GM12864 (cell line): ENCODE data around the gene KIF23.

Source experiments
- DNase-seq: peaks from one replicate; pipeline ENCODE4 v3.0.0-alpha.2; 2011; ENCODE audit warnings: low read depth
- H3K4me3 ChIP-seq: 2 replicates; pipeline ENCODE4 v1.5.1; 2011; ENCODE audit warnings: mild to moderate bottlenecking, low read depth, low read length, control low read depth
- TF ChIP-seq, protein P1 (sequence below): IDR thresholded peaks from 2 replicates; pipeline ENCODE4 v1.5.1; 2011; ENCODE audit warnings: low read depth, mild to moderate bottlenecking, moderate library complexity, low read length, control low read depth, inconsistent platforms; ENCODE audit errors: missing control alignments

Gene KIF23

GRCh38 chr15:69465253-69465652, 51.1 kb downstream of the KIF23 start:
- DNase-seq, result no peak
- H3K4me3 ChIP-seq, result no peak overlapping the region
- TF ChIP-seq, protein P1, sequence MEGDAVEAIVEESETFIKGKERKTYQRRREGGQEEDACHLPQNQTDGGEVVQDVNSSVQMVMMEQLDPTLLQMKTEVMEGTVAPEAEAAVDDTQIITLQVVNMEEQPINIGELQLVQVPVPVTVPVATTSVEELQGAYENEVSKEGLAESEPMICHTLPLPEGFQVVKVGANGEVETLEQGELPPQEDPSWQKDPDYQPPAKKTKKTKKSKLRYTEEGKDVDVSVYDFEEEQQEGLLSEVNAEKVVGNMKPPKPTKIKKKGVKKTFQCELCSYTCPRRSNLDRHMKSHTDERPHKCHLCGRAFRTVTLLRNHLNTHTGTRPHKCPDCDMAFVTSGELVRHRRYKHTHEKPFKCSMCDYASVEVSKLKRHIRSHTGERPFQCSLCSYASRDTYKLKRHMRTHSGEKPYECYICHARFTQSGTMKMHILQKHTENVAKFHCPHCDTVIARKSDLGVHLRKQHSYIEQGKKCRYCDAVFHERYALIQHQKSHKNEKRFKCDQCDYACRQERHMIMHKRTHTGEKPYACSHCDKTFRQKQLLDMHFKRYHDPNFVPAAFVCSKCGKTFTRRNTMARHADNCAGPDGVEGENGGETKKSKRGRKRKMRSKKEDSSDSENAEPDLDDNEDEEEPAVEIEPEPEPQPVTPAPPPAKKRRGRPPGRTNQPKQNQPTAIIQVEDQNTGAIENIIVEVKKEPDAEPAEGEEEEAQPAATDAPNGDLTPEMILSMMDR, result no peak

- TF ChIP-seq, protein P1, result no peak
- no peak for DNase-seq
- no peak overlapping the region for H3K4me3 ChIP-seq
These were observed 52.6 kb downstream of the KIF23 start for GRCh38 chr15:69466733-69467132.

DNA sequence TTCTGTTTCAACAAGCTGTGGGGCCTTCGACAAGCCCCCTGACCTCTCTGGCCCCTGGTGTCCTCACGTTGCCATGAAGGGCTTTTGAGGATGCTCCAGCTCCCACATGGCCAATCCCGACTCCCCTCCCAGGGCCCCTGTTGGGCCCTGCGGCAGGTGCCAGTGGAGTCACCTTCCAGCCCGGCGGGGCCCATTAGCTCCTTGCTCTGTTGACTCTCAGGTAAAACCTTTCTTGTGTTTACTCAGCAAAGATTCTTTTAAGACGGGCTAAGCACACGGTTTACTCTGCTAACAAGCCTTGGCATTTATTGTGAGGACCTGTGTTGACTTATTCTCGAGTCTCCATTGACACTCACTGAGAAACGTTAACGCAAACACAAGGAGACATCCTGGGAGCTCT, 53.5 kb downstream of the KIF23 start:
- DNase-seq, result no peak
- TF ChIP-seq, protein P1, result no peak

GRCh38 chr15:69468241-69469121, 54.3 kb downstream of the KIF23 start:
- TF ChIP-seq, protein P1, result no peak
- H3K4me3 ChIP-seq, result no peak overlapping the region
- no peak for DNase-seq

More for the DNA sequence above, 53.5 kb downstream of the KIF23 start:
- no peak overlapping the region for H3K4me3 ChIP-seq

DNA sequence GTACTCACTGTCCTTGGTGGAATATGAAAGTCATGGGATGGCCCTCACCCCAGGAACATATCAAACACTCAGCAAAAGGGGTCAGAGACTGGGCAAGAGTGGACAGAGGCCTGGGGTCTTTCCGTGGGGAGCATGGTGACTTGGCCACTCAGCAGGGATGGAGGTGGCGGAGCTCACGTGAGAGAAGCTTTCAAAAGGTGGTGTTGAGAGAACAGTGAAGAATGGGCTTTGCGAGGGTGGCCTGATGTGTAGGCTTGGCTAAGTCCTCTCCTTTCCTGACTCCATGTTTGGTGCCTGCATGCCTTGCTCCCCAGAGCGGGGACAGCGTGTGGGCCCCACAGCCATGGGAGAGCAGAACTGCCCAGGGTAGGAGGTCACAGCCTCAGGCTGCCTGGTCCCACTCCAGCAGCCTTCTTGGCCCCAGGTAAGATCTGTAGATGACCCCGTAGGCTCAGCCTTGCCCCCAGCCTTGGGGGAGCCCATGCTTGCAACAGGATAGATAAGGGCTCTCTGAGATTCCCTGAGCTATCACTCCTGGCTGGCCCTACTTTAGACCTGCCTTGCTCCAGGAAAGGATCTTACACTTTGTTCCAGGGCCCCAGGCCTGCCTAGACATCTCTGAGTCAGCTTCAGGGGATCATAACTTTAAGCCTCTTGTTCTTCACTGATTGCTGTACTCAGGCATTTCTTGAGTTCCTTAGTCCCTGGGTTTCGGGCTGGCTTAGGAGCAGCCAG, 55.5 kb downstream of the KIF23 start:
- DNase-seq, result no peak
- TF ChIP-seq, protein P1, result no peak
- H3K4me3 ChIP-seq, result no peak overlapping the region

DNA sequence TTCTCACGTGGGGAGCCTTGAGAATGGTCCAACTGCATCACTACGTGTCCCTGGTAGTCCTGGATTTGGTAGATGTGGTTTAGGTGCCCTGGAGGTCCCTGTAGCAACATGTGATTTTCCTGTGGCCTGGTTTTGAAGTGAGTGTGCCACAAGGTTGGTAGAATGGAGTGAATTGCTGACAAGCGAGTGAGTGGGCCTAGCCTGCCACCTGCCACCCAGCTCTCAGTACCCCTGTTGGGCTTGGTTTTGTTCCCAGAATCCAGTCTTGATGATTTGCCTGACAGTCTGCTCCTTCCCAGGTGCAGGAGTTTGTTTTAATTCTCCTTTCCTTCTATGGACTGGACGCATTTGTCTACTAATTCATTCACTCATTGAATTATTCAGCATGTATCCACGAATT, 57.9 kb downstream of the KIF23 start:
- no peak for DNase-seq
- TF ChIP-seq, protein P1, result no peak
- no peak overlapping the region for H3K4me3 ChIP-seq
